ENCODE results near the gene PITX1.

PITX1 gene

DNA sequence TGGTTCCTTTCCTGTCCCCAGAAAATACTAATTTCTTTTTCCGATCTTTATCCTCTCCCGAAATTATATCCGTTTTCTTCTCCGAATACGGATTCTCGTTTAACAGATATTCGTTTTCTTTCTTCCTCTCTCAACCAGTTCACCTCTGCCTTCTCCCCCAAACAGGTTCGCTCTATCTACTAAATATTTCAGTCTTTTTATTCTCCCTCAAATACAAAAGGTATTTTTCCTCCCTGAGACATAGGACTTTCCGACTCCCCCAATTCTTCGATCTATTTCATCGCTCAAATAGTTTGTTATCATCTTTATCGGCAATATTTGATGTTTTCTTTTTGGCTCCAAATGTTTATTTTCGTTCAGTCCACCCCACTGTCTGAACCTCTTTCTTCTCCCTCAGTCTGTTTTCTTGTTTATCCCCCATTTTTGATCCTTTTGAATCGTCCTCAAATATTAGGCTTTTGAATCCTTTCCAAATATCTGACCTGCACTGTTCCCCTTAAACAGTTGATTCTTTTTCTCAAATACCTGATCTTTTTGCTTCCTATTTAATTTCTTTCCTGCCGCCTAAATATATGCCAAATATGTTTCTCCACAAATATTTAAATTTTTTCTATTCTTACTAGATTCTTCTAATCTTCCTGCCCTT, 4.4 kb downstream of the PITX1 start:
- no peak for DNase-seq (ENCODE audit: low spot score)

DNA sequence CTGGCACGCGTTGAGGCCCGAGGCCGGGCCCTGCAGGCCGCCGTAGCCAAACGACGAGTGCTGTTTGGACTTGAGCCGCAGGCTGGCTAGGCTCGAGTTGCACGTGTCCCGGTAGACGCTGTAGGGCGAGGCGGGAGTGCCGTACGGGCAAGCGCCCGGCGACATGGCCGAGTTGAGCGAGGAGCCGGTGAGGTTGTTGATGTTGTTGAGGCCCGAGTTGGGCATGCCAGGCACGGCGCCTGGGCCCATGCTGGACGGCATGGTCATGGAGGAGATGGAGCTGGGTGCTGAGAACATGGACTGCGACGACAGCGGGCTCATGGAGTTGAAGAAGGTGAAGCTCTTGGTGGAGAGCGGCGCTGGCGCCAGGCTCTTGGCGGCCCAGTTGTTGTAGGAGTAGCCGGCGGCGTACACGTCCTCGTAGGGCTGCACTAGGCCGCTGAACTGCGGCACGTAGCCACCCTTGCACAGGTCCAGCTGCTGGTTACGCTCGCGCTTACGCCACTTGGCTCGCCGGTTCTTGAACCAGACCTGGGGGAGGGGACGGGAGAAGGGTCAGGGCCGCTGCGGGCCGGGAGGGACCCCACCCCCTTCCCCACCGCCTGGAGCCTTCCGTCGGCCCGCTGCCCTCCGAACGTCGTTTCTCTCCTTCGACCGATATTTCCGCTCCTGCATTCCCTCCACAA, 5.1 kb downstream of the PITX1 start:
- DNase-seq (ENCODE audit: low spot score), result no peak

DNA sequence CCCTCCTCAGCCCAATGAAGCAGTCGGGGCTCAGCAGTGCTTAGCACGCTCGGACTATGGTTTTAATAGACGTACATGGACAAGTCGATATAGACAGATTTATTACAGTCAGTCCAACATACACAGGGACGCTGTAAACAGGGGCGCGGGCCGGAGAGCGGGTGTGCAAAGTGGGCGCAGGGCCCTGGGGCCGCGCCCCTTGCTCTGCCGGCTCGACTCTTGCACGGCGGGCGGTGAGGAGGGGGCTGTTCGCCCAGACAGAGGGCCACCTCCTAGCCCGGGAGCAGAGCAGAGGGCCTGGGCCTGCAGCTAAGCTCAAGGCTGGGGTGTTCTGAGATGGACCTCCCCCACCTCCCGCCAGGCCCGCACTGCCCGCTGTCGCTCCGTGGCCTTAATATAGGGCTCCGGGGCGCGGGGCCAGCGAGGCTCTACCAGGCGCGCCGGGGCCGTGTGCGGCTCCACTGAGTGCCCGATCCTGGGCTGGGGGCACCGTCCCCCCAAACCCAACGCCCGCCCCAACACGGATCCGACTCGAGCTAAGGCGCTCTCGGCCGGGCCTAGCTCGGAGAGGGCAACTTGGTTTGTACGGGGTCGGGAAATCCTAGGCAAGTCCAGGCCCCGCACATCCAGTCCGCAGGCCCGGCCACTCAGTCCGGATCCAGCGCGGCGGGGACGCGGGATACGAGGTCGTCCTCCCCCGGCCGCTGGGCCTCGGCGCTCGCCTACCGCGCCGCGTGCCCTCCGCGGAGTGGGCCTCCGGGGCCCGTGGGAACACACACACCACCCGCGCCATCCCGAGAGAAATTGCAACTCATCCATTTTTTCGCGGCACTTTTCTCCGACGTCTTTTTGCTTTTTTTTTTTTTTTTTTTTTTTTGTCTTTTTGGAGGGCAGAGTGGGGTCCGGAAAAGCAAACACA, 6.1 kb downstream of the PITX1 start:
- DNase-seq (ENCODE audit: low spot score), result no peak

DNA sequence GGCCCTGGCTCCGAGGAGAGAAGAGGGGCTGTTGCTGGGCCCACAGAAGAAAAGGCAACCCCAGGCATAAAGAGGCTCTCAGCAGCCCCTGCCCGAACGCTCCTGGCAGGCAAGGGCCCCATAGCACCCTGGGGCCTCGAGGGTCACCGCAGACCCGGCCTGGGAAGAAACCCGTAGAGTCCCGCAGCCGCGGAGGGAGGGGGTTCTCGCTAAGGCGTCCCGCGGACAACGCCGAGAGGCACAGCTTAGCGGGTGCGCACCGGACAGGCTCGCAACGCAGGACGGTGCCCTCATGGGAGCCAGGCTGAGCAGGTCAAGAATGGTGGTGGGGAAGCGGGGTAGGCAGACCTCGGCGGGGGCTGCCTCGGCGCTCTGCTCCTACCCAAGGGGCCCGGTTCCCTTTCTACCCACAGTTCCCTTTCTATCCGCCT, 6.7 kb downstream of the PITX1 start:
- no peak for DNase-seq (ENCODE audit: low spot score)

DNA sequence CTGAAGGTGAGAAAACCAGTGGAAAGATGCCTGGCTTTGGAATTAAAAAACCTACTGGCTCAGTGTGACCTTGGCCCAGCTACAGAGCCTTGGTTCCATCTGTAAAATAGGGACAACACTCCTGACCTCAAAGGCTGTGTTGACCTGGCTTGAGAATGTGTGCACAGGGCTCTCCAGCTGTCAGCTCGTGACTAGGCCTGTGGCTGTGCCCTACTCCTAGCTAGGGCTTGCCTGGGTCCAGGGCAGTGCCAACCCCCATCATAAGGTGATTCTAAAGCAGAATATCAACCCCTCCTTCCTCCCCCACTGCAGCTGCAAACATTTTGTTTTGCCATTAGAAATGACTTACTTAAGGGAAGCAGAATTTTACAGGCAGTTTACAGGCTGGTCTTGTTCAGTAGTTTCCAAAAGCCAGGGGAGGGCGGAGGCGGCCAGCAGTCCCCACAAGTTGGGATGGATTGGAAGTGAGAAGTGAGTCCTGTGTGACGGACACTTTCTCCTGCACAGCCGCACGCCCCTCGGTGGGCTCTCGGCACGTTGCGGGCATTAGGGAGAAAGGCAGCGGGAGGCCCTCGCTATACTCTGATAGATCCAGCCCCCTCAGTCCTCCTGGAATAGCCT, 7.3 kb downstream of the PITX1 start:
- DNase-seq (ENCODE audit: low spot score), result no peak

DNA sequence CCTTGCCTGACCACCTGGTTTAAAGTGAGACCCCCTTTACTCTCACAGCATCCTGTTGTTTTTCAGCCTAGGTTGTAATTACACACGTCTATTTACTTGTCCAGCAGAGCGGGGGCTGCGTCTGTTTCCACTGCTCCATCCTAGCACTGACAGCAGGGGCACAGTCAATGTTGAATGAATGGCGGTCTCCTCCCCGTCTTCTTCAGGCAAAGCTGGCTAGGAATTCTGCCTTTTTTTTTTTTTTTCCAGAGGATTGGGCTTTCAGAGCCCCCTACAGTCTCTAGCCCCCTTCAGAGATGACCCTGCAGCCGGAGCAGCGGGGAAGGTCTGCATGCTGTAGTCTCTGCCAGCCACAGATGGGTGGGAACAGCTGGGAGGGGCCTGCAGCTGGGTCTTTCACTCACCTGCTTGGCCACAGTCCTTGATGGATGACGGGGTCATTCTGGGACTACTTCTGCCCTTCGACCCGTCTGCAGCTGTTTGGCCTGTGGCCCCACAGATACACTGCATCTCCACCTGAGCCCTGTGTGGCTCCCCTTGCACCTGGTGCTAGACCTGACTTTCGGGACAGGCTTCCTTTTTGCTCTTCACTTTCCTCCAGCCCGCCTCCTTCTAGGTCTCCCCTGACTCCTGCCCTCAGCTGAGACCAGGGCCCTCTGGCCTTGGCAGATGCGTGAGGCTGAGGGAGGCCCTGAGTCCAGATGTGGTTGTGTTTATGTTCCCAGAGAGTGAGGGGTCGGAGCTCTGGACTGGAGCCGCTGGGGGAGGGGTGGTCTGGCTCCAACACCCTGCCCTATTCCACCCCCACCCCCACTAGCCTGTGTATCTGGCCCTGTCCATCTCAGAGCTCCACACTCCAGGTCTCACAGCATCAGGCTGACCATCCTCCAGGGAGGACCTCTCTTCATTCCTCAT, 8.0 kb downstream of the PITX1 start:
- no peak for DNase-seq (ENCODE audit: low spot score)

DNA sequence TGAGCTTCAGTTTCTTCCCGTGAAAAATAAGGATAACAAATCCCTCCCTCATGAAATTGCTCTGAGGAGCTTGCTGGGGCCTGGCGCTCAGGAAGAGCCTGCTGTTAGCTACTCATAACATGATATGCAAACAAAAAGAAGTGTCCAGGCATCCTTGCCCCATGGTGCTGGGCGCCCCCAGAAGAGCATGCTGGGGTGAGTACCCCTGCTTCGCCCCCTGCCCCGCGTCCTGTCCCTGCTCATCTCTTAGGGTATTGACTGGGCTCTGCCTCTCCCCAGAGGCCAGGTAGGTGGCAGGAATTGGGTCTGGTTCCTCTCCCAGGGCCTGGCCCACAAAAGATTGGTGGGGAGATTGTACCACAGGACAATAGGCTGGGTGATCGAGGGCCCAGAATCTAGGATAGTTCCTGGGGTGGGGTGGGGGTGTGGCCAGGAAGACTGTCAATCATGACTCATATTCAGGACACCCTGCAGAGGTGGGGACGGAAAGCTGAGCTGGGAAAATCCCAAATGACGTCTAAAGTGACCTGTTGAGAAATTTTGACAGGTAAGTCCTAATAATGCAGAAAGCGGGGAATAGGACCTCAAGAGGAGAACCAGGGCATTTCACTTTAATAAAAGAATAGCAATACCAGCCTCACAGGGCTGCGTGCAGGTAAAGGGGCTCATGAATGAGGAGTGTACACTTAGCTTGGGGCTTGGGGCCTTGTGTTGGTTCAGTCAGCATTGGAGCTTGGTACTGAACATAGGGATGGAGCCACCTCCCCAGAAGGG, 8.9 kb downstream of the PITX1 start:
- no peak for DNase-seq (ENCODE audit: low spot score)

DNA sequence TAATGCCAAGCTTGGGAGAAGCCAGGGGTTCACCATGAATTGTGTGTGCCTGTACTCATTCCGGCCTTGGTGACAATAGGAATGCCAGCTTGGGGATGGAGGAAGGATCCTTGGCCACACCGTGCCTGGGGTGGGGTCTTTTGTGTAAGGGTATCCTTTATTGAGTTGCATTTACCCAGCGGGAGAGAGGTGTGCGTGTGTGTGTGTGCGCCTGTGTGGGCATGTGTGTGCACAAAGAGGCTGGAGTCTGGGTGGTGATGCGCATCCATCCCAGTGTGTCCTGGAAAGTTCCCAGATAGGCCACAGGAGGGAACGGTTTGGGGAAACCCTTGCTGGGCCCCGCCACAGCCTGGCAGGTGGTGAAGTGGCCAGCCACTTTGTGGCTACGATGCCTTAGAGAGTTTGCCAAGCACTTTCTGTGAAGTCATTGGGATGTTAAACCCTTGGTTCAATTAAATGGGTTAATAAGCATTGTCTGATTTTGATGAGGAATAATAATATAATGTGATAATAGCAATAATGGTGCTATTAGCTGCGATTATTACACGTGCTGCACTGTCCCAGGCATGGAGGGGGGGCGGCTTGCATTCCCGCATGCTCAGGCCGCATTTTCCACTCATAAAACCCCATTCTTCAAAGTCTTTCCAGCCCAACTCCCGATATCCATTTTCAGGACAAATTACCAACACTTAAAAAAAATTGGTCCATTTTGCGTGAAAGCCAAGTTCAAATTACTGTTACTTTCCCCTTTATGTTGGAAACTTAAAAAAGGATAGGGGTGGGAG, 13.7 kb downstream of the PITX1 start:
- no peak for DNase-seq (ENCODE audit: low spot score)

DNA sequence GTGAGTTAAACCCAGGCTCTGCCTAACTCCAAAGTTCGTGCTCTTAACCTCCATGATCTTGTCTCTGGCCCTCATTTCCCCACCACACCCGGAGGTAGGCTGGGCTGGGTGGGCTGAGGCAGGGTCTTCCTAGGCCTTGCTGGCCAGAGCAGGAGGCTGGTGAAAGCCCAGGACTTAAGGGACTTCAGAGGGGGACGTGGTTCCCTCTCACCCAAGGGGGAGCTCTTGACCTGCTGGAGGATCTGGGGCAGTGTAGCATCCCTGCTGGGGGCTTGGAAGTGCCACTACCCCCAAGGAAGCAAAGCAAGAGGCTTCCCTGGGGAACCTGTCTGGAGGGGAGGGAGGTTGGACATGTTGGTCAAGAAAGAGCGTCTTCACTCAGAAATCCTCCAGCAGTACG, 14.7 kb downstream of the PITX1 start:
- no peak for DNase-seq (ENCODE audit: low spot score)

DNA sequence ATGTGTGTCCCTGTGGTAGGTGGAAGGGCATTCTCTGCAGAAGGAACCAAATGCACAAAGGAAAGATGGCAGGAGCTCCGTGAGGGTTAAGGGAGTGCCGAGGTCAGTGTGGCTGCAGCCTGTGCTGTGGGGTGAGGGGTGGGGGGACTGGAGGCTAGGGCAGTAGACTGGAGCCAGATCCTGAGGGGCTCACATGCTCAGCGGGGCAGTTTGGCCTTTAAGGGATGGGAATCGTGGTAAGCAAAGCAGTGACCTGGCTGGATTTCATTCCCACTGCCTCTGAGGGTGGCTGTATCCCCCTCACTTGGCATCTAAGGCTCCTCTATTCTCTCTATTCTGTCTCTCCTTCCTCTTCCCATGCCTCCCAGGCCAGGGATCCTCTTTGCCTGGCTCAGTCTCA, 15.6 kb downstream of the PITX1 start:
- DNase-seq (ENCODE audit: low spot score), result no peak

DNA sequence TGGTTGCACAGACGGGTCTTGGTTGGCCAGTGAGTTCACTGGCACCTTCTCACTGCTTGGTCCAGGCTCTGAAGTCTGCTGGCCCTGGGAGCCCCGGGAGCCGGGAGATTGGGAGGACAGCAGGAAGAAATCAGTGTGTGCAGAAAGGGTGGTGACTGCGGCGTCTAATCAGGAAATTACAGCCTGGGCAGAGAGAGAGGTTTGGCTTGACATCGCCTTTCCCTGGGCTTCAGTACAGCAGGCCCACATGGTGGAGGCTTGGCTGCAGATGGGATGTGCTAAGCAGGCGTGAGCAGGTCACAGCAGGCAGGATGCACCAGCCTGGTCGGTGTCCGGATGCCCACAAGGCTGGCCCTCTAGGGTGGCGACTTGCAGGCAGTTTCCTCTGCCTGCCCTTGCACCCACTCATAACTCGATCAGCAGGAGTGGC, 17.2 kb downstream of the PITX1 start:
- no peak for DNase-seq (ENCODE audit: low spot score)

DNA sequence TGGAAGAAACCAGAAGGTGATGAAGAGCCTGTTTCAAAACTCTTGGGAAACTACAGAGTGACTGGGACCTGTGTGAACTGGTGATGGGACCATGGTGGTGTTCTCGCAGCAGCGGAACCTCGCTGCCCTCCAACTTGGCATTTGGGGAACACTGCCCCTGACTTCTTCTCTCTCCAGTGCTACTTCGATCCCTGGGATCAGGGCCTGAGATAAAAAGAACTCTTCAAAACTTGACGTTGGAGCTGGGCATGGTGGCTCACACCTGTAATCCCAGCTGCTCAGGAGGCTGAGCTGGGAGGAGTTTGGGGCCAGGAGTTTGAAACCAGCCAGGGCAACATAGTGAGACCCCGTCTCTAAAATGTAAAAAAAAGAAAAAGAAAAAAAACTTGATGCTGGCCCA, 18.1 kb downstream of the PITX1 start:
- no peak for DNase-seq (ENCODE audit: low spot score)

DNA sequence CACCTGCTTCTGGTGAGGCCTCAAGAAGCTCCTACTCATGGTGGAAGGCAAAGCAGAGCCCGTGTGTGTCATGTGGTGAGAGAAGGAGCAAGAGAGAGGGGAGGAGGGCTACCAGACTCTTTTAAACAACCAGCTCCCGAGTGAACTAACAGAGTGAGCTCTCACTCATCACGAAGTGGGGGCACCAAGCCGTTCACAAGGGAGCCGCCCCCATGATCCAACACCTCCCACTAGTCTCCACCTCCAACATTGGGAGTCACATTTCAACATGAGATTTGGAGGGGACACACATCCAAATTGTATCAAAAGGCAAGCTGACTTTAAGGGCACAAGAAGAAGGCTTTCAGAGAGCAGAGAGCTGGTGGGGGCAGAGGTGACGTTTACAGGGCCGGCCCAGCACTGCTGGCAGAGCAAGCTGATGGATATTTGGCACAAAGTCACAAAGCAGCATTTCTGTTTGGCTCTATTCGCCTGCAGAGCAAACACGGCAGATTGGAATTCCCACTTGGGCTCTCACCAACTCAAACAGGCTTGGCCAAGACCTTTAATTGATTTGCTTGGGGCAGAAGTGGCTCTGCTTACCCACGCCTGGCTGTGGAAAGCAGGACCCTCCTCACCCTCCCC, 20.0 kb downstream of the PITX1 start:
- no peak for DNase-seq (ENCODE audit: low spot score)

DNA sequence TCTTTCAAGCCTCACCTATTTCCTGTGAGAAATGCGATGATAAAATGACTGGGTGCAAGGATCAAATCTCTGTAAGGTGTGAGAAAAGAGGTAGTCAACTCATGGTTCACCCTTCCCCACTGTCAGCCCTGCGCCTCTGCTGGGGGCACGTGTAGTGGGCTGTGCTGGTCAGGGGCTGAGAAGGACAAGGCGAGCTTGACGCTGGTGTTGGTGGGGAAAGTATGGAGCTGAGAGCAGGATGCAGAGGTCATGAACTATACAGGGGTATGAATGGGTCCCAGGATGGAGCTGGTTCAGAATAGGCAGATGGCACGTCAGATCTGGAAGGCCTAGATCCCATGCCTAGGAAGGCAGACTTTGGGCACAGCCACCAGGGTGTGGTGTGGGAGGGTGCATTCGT, 20.6 kb downstream of the PITX1 start:
- no peak for DNase-seq (ENCODE audit: low spot score)

DNA sequence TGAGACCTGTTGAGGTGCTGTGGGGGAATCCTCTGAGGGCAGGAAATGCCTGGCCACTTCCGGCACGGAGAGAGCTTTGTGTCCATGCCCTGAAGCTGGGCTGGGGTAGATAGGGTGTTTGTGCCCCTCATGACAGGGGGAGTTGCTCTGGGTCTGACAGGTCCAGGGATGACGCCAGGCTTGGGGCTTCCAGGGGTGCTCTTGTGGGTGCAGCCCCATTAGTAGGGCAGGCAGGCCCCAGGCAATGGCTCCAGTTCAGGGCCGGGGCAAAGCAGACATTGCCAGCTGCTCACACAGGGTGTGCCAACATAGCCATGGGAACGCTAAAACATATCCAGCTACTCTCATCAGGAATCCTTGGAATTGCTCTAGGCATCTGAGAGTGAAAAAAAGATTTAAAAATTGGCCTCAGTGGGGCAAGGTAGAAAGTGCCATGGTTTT, 21.1 kb downstream of the PITX1 start:
- DNase-seq (ENCODE audit: low spot score), result no peak

DNA sequence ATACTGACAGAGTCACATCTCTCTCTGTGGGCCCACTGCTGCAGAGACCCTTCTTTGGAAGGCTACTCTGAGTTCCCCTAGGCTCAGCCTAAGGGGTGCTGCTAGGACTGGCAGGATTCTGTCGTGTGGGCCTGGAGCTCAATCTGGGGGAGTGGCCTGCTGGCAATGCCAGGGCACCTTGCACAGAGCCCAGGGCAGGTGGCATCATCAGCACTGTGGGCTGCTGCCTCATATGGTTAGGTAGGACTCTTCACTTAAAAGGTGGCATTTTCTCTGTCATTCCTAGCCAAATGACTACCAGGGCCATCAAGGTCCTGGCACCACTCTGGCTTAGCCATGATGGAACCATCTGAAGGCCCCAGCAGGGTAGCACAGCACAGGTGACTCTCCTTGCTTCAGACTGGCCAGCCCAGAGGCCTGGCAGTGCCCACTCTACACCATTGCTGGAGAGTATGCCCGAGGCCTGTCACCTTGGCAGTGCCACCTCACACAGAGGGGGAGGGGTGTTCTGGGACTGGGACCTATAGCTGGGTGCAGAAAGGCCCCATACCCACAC, 21.9 kb downstream of the PITX1 start:
- DNase-seq (ENCODE audit: low spot score), result no peak

DNA sequence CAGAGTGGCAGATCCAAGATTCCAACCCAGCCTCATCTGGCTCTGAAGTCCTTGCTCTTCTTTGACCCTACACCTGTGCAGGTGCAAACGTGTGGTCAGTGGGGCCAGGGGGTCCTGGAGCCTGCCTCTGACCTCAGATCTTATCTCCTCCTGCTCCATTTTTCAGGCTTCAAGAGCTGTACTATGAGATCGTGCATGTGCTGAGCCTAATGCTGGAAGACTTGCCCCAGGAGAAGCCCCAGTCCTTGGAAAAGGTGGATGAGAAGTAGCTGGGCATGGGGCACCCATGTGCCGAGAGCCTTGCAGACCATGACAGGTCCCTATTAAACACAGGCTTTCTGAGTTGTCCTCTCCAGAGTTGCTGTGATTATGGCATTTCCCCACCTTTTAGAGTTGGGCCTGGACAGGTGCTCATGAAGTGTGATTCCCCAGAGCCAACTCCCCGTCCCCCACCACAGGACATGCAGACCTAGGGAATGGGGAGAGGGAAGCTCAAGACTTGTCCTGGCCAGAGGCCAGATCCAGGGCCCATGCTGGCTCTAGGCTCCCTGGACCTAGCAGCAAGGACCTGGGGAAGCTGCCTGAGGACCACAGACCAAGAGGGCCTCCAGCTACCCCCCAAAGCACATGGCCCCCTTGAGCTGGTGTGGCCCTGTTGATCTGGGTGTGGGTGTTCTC, 22.5 kb downstream of the PITX1 start:
- DNase-seq (ENCODE audit: low spot score), result no peak

Data from GM03348 (cell line).